Fibroblast of upper back skin (primary cell): Measurements from ENCODE around the gene CTXN1.
A peak's percentile ranks its signal among the peaks of the same experiment; 100 is the strongest.
"Not testable (repeated sequence)": the region's sequence is repeated elsewhere in the genome, so short reads cannot be mapped to it uniquely, and the experiment has no call there.

Experiments
- DNase-seq: peaks from one replicate; pipeline ENCODE4 v3.0.0-alpha.2; 2013

CTXN1 gene

DNA sequence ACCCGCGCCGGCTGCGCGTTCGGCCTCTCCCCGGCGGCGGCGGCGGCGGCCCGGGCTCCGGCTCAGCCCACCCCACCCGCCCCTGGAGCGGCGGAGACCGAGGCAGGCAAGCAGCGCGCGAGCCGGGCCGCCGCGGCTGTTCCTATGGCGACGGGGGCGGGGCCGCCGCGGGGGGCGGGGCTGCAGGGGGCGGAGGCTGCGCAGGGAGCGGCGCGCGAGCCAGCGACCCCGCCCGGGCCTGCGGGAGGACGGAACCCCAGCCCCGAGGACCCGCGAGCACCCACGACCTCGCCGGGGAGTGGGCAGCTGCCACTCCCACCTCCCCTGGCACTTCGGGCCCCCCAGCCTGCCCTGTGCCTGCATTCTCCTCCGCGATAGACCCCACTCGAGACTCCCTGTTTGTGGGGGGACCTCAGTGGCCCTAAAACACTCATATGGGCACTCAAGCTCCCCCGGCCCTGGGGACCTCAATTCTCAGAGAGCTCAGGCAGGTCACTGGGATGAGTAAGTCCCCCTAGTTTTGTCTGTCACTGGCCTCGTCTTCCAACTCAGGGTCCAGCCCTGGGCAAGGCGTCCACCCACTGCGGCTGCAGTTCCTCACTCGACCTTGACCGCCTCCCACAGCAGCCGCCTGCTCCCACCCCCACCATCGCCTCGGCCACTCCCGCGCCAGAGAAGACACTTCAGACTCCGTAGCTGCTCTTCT lies at the start of gene CTXN1:
Gene CTXN1, minus strand, starts transcription at position 115 of the 706 bp plus-strand sequence. CDS start 597 bp downstream, outside the sequence.
- peak; percentile 48 for DNase-seq

DNA sequence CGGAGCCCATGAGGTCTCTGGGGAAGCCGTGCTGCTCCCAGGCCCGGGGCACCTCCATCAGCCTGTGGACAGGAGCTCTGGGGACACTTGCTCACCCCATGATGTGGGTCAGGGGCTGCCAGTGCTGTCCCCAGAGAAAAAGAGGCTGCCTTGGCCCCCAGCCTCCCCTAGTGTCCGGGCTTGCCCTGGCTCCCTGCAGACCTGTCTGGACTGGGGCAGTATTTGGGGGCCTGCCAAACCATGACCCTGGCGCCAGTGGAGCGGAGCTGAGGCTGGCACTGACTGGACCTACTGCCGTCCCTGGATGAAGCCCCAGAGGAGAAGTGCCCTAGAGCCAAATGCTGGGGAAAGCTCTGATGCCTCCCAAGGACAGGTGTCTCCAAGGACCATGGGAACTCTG lies 49.1 kb upstream of the CTXN1 start:
- DNase-seq, result no peak

DNA sequence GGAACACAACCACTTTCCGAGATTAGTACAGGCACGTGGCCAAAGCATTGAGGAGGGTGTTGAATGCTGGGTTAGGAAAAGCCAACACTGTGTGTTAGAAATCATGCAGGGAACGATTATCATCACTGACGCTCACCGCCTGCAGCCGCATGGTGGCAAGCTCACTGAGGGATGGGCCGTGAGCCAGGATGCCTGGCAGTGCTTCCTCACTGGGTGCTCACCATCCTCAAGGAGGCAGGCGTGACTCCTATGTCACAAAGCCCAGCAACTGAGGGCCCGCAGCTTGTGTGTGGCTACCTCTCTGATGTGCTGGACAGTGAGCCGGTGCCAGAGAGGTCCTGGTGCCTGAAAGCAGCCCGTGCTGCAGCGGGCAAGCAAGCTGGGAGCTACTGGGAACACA lies 47.9 kb upstream of the CTXN1 start:
- no peak for DNase-seq

DNA sequence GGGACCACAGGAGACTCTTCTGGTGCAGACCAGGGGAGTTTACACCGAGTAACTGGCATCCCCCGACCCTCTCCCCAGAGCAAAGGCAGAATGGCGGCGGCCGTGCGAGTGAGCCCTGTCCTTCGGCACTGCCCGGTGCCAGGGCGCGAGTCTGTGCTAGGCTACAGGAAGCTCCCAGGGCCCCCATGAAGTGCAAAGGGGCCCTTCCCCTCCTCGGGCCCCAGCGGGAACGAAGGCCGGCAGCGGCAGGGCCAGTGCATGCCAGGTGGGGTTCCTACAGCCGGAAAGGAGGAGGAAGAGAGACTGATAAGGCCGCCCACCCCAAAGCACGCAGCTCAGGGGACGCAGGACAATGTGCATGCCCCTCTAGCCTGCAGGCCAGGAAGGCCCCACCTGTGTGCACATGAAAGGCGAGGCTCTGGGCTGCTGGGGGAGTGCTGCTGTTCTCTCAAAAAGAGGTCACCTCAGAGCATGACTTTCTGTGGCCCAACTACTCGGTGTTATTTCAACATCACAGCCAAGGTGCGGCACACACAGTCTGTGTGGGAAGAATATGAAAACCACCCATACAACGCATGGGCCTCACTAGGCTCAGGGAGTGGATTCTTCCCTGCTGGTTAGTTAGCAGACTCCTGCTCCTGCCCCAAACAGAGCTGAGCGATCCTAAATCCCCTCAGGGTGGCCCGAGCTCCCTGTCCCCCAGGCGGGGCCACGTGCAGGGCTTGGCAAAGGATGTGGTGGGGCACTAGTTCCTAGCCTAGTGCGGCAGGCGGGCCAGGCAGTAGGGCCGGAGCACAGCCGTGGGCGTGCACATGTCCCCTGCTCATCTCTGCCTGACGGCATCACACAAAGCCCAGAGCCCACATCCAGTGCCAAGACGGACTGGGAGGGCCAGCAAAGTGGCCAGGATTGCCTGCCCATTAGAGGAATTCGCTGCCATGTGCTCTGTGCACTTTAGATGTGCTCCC lies 45.9 kb upstream of the CTXN1 start:
- DNase-seq, result no peak

DNA sequence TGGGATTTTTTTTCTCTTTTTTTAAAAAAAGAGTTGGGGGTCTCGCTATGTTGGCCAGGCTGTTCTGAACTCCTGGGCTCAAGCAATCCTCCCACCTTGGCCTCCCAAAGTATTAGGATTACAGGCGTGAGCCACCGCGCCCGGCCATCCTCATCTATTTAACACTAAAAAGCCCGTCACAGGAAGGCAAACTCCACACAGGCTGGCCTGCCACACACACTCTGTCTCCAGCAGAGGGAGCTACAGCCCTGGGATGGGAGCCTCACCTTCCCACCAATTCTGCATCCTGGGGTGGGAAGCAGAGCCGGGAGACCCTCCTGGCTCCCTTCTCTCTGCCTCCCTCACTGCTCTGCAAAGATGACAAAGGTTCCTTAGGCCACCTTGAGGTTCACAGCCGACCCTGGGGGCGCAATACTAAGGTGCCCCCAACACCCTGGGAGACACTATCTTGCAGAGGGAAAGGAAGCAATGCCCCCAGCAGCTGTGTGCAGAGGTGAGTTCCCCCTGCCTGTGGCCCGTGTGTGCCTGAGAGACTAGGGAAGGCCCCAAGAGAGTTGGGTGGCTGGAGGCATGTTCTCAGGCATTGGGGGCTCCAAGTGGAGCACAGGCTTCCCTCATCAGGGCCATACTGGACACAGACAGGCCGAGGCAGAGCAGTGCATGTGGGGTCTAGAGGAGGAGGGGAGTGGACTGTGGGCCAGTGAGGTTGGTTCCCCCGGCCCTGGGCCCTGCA lies 44.9 kb upstream of the CTXN1 start:
- peak; percentile 31 for DNase-seq

DNA sequence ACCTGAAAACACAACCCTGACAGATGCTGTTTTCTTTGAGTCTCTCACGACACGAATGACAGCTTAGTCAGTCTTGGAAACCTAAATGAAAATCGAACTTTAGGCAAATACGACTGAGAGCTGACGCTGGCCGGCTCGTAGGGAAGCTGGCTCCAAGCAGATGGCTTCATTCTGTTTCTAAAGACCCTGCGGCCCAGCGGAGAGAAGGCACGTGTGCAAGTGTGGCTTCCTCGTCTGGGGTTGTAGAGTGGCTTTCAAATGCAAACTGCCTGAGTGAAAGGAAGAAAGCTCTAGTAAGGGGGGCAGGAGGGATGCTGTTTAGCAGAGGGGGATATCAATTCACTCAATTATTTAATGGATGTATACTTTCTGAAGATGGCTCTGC lies 43.6 kb upstream of the CTXN1 start:
- no peak for DNase-seq

DNA sequence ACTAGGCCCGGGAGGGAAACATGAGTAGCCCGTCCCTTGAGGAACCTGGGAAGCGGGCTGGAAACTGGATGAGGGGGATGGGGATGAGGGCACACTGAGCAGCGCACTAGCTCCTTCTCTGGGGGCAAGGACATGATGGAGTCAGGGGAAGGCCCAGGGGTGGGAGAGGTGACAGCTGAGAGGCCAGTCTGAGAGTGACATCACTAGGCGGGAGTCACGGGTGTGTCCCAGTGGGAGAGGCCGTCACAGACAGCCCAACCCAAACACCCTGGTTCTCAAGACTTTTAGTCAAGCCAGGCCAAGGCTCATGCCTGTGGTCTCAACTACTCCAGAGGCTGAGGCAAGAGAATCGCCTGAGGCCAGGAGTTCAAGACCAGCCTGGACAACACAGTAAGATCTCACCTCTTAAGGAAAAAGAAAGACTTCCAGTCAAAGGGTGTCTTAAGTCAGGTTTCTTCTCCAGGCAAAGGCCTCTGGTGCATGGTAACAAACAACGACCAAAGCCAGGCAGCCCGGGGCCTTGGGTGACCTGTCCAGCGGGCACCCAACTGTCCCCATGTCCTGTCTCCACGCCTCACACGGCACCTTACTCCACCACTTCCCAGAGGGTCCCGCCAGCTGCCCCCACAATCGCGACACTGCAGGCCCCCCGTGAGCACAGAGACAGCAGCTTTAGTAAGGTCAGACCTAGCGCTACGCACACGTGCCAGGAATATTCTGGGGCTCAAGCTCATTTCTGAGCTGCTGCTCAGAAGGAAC lies 43.0 kb upstream of the CTXN1 start:
- DNase-seq, result no peak

DNA sequence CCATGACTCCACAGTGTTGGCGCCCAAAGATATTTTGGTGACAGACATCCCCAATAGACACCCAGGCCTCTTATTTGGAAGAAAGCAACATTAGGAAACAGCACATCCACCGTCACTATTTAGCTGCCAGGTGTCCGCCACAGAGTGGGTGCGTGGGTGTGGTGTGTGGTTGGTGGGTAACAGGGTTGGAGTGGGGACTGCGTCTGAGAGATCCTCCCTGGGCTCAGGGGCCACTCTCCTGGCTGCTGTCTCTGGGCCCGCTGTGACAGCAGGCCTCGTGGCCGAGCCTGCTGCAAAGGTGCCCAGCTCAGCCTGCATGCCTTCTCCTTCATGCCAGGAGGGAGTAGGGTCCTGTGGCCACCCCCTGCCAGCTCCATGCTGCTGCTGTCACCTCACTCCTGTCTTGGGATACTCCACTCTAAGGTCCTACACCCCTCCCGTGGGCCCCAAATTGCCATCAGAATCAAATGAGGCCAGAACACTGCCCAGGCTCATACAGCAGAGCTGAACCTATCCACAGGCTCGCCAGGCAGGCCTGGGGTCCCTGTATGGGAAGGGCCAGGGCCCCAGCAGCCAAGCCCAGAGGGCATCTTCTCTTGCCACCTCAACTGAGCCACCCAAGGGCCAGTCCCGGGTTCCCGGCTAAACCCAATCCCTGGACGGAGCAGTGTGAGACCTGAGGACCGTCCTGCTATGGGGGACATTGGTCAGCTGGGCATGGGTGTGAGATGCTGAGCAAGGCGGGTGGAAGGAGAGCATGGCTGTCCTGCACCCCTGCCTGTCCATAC lies 42.3 kb upstream of the CTXN1 start:
- DNase-seq, result no peak

DNA sequence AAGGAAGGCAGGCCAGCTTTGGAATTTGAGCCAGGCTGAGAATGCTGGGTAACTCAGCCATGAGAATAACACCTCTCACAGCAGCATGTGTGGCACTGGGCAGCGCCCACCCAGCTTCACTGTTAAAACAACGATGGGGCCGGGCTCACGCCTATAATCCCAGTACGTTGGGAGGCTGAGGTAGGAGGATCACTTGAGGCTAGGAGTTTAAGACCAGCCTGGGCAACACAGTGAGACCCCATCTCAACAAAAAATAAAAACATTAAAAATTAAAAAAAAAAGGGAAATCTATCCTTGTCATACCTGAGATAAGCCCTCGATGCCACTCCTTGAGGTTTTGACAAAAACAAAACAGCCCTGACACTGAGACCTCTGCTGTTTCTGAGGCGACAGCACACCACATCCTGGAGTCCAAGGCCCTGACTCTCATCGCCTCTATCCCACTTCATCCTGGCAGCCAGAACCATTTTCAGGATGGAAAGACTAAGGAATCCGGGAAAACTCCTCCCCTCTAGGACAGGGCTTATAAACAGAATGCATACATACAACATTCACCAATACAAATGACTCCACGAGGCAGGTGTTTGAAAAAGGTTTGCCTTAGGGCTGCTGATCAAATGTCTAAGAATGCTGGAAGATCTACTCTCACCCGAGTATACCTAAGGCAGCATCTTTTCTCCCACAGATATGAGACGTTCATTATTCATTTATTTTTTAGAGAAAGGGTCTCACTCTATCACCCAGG lies 40.2 kb upstream of the CTXN1 start:
- DNase-seq, result no peak

DNA sequence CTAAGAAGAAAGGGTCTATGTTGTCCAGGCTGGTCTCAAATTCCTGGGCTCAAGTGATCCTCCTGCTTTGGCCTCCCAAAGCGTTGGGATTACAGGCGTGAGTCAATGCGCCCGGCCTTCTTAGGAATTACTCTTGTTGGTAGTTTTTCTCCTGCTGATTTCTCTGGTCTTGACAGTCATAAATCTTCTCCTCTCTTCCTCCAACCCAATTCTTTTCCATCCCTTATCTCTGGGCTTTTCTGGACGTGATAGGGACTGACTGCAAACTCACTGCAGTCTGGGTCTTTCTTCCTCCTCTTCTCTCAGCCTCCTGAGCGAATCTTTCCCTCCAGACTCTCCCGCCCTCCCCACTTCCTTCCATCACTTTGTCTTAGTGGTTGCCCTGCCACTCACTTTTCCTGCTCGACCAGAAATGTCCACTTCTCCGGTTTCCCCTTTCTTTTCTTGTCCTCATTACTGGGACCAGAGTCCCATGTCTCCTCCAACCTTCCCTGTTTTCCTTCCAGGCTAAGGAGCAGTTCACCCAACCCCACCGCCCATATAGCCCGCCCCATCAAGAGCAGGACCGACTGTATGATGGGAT lies 39.4 kb upstream of the CTXN1 start:
- no peak for DNase-seq

DNA sequence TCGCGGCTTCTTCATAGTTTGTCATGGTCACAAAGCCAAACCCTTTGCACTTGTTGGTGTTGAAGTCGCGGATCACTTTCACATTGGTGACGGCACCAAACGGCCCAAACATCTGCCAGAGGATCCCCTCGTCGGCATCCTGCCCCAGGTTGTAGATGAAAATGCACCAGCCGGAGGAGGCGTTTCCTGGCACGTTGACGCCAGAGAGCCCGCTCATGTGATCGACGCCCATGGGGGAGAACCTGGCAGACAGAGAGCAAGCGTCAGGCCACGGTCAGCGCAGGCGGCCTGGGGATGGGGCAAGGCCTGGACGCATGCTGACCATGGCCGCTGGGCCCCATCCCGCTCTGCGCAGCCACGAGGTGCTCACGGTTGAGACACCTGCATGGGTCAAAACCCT lies 37.6 kb upstream of the CTXN1 start:
- no peak for DNase-seq

DNA sequence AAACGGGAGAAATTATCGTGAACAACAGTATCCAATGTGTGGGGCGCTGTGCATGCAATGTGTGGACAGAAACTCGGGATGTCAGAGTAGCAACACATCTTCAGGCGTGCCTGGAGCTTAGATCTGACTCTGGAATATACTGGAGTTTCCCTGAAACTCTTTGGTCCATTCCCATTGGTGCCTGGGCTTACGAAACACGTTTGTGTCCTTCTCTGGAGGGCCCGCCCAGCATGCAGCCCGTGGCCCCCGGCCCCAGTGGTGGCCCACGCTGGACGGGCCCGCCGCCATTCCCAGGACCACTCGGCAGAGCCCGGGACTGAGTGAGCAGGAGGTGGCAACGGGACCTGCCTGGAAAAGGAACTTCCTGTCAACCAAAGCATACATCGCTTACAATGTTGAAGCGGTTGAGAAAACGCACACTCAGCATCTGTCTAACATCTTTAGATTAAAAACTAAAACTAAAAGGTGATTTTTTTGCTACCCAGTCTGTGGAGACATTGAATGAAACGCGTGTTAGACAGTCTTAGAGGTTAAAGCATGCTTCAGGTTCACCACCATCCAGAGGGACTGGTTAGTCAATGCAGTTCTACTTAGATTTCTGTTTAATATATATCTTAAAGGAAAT lies 36.8 kb upstream of the CTXN1 start:
- DNase-seq, result no peak

DNA sequence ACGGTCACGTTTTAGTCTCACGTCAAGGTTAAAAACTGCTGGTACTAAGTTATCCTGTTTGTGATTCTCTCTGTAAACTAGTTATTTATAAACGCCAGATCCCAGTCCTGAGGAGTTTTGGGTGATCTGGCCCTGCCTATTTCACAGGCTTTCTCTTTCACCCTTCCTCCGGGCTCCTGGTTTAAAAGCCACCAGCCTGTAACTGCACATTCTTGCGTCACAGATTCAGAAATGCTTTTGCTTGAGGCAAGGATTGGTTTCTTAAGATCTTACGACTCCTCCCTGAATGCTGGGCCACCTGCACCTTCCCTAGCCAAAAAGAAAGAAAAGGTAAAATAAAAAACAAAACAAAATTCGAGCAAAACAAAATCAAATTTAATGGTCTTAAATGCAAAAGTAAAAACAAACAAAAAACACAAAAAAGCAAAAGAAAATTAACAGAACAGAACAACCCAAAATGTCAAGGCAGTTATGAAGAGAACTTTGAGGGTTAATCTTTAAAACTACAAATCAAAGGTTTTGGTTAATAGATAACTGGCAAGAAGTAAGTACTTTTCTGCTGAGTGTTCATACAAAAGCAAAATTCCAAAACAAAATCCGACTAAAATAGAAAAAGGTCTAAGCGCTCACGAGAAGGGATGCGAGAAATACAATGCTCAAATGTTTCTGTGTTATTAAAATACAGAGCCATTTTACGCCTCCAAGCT lies 36.1 kb upstream of the CTXN1 start:
- DNase-seq, result no peak

DNA sequence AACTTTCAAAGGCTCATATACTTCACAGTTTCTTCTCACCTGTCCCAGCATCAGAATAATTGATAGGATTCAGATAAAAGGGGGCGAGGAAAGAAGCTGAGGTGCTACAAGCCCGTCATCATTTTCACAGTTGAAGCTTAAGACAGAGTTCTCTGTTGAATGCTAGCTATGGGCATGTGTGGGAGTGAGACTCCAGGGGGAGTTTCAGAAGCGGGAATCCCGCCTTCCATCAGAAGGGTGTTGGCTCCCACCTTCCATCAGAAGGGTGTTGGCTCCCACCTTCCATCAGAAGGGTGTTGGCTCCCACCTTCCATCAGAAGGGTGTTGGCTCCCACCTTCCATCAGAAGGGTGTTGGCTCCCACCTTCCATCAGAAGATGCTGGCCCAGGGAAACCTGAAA lies 35.1 kb upstream of the CTXN1 start:
- not testable (repeated sequence) for DNase-seq

DNA sequence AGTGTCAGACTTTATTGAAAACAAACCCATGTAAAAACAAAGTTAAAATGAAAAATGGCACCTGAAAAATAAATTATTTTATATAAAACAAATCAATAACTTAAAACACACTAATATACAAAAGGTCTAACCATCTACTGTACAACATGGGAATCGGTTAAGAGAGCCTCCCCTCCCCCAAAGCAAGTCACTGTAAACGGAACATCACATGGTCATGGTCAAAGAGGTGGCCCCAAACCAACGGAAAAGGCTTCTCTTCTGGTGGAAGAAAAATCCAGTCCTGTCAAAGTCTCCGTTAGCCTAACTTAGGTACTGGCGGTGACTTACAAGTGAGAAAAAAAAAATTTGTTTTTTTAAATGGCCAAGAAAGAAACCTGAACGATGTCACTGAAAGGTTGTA lies 33.3 kb upstream of the CTXN1 start:
- DNase-seq, result no peak

DNA sequence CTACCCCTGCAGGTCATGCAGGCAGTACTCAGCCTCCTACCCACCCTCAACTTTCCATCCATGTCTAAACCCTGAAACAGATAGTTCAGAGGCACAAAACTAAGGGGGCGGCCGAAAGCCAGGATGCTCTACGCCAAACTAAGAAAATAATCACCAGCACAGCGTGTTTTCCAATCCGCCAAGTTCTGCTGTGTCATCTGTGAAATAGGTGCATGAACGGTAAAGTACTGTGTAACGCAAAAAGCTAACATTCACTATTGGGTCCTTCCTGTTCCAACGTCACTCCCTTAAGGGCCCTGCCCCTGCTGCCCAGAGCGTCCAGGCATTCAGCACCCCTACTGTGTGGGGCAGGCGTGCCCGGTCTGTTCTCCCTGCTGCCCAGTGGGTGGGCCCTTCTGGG lies 29.8 kb upstream of the CTXN1 start:
- DNase-seq, result no peak

DNA sequence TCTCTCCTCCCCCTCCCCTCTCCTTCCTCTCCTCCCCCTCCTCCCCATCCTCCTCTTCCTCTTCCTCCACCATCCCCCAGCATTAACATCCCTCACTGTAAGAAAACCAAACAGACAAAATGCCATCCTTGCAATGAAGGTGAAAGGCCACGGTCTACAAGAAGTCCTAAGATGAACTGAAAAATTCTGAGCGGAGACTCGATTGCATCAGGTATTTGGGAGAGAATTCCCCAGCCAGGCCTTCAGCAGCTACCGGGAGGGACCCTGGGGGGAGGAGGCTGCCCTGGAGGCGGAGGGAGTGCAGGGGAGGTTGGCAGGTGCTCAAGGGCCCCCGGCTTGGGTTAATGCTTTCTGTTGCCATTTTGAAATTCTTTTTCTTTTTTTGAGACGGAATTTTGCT lies 27.6 kb upstream of the CTXN1 start:
- DNase-seq, result no peak

DNA sequence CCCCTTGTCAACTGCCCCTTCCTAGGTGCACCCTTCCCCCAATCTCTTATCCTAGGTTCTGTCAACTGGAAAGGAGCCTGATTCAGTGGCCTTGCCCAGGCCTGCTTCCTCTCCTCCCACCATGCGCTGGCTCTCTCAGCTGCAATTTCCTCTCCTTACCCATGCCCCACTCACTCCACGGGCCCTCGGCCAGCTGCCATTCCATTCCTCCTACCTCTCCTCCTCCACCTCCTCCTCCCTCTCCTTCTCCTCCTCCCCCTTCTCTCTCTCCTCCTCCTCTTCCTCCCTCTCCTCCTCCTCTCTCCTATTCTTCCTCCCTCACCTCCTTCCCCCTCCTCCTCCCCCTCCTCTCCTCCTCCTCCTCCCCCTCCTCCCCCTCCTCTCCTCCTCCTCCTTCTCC lies 27.1 kb upstream of the CTXN1 start:
- DNase-seq, result peak; percentile 52

DNA sequence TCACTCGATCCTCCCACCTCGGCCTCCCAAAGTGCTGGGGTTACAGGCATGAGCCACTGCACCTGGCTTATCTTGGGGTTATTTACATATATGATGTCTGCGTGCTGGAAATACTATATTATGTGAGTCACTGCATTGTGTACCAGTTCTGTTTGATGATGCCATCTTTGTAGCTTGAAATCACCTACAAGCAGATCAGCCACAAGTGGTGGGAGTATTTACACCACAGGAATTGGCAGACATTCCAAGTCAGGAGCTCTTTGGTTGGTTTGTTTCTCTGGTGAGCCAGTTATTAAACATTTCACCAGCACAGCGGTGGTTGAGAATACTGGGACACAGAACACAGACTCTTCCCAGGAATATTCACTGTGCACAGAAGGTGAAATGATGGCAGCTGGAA lies 22.0 kb upstream of the CTXN1 start:
- DNase-seq, result no peak
